Endodermal cell (in vitro differentiated cells): ENCODE results near the gene WRNIP1. TPM values are rescaled to one million over a fixed set of nuclear protein-coding genes. Genes with fewer than 3 reads are reported as not detected.
"Not testable (repeated sequence)": the region's sequence is repeated elsewhere in the genome, so short reads cannot be mapped to it uniquely, and the experiment has no call there.

Experiments
- DNase-seq: peaks from one replicate; pipeline ENCODE4 v3.0.0-alpha.2; 2017
- H3K27ac ChIP-seq: 2 replicates; pipeline ENCODE4 v1.5.1; 2013; ENCODE audit warnings: mild to moderate bottlenecking, low read depth, low read length, moderate library complexity
- H3K27me3 ChIP-seq: 2 replicates; pipeline ENCODE4 v1.6.1; 2013; ENCODE audit warnings: mild to moderate bottlenecking, low read length, moderate library complexity; ENCODE audit not compliant: insufficient read depth, control insufficient read depth, poor library complexity, severe bottlenecking
- H3K36me3 ChIP-seq: 2 replicates; pipeline ENCODE4 v1.7.0; 2013; ENCODE audit warnings: mild to moderate bottlenecking, low read length, moderate library complexity; ENCODE audit not compliant: control insufficient read depth, insufficient read depth
- H3K4me1 ChIP-seq: one replicate; pipeline ENCODE4 v1.7.0; 2013; ENCODE audit warnings: low read length; ENCODE audit not compliant: control insufficient read depth, insufficient read depth
- H3K4me3 ChIP-seq: 2 replicates; pipeline ENCODE4 v1.5.1; 2013; ENCODE audit warnings: mild to moderate bottlenecking, low read length, moderate library complexity
- H3K9ac ChIP-seq: 2 replicates; pipeline ENCODE4 v1.6.1; 2013; ENCODE audit warnings: mild to moderate bottlenecking, low read length, moderate library complexity; ENCODE audit not compliant: poor library complexity, severe bottlenecking; ENCODE audit errors: extremely low read depth
- H3K9me3 ChIP-seq: 2 replicates; pipeline ENCODE4 v1.6.1; 2013; ENCODE audit warnings: mild to moderate bottlenecking, low read length, moderate library complexity; ENCODE audit not compliant: control insufficient read depth
- H3K27ac Mint-ChIP-seq: 2 replicates; pipeline ENCODE4 v1.8.0; 2020; ENCODE audit warnings: mixed read lengths
- H3K27me3 Mint-ChIP-seq: 2 replicates; pipeline ENCODE4 v1.8.0; 2021; ENCODE audit warnings: mild to moderate bottlenecking, mixed read lengths; ENCODE audit not compliant: insufficient read depth
- H3K36me3 Mint-ChIP-seq: 2 replicates; pipeline ENCODE4 v1.8.0; 2020; ENCODE audit warnings: low read depth, mixed read lengths
- H3K4me1 Mint-ChIP-seq: 2 replicates; pipeline ENCODE4 v1.8.0; 2020; ENCODE audit warnings: mixed read lengths
- H3K4me3 Mint-ChIP-seq: 2 replicates; pipeline ENCODE4 v1.8.0; 2020; ENCODE audit warnings: mild to moderate bottlenecking, moderate library complexity, mixed read lengths
- H3K9me3 Mint-ChIP-seq: 2 replicates; pipeline ENCODE4 v1.8.0; 2020; ENCODE audit warnings: mild to moderate bottlenecking, mixed read lengths
- CTCF ChIP-seq: fragments of 200-600 bp; sonication (generic); conservative IDR thresholded peaks from 2 replicates; pipeline ENCODE4 v1.5.0; 2021; ENCODE audit warnings: antibody characterized with exemption, mild to moderate bottlenecking
- WGBS, 2 experiments: methylation state at CpG; one replicate each; pipeline versions ENCODE4 v1.1.5 to v1.1.7; 2013; ENCODE audit warnings: missing lambda C conversion rate in 2 of 2, mixed read lengths in 1 of 2; ENCODE audit not compliant: insufficient coverage in 1 of 2, insufficient read length in 1 of 2; 5-methylcytosine and 5-hydroxymethylcytosine counted together
- total RNA-seq, 2 donors: library from RNA; stranded (reverse); fragmentation: NEBNext Ultra II Directional in 1 of 2; extraction: Animal tissue kit (Norgen Biotek cat#: 25700) in 1 of 2; gene quantifications; 2 replicates in 1 of 2; 3 replicates in 1 of 2; pipeline ENCODE4 v1.2.1, GENCODE V29; 2021

The WRNIP1 gene
- total RNA-seq, 2 donors from 2014 or later: 30.8 to 33.2 TPM

- no peaks in the 10 kb centered on the region for H3K36me3 ChIP-seq
- no peaks in the 10 kb centered on the region for H3K9me3 ChIP-seq
- Mint-ChIP-seq H3K36me3 (no peaks in the 10 kb centered on the region), H3K27me3 (peaks cover 4% of the 10 kb centered on the region), H3K4me1 (no peaks in the 10 kb centered on the region), H3K4me3 (no peak overlapping the region), H3K27ac (no peak overlapping the region), H3K9me3 (no peaks in the 10 kb centered on the region)
- DNase-seq: no peak
- no peak for TF ChIP-seq CTCF
- no peak overlapping the region for H3K9ac ChIP-seq
- no peak overlapping the region for H3K27ac ChIP-seq
- 95 to 96% methylated on average over 3 of the region's 3 CpGs for WGBS, 2 experiments
- no peaks in the 10 kb centered on the region for H3K27me3 ChIP-seq
- H3K4me3 ChIP-seq: no peak overlapping the region
- H3K4me1 ChIP-seq: no peaks in the 10 kb centered on the region
Observed at GRCh38 chr6:2756687-2757224, 8.4 kb upstream of the WRNIP1 start.

- Histone ChIP-seq H3K27me3 (no peaks in the 10 kb centered on the region), H3K9me3 (no peaks in the 10 kb centered on the region), H3K4me3 (no peak overlapping the region), H3K9ac (no peak overlapping the region), H3K4me1 (no peaks in the 10 kb centered on the region), H3K27ac (no peak overlapping the region), H3K36me3 (no peaks in the 10 kb centered on the region)
- Mint-ChIP-seq H3K27ac (no peak overlapping the region), H3K4me3 (no peak overlapping the region), H3K4me1 (no peaks in the 10 kb centered on the region), H3K9me3 (no peaks in the 10 kb centered on the region), H3K27me3 (no peaks in the 10 kb centered on the region), H3K36me3 (no peaks in the 10 kb centered on the region)
- WGBS, 2 experiments: 84 to 86% methylated on average over 2 to 3 of the region's 3 CpGs
- no peak for TF ChIP-seq CTCF
- DNase-seq: no peak
Observed at GRCh38 chr6:2758980-2759379, 6.2 kb upstream of the WRNIP1 start.

GRCh38 chr6:2760882-2761842, 4.0 kb upstream of the WRNIP1 start:
- Histone ChIP-seq H3K27me3 (no peaks in the 10 kb centered on the region), H3K9ac (no peak overlapping the region), H3K27ac (no peak overlapping the region), H3K4me3 (no peak overlapping the region), H3K4me1 (no peaks in the 10 kb centered on the region), H3K36me3 (no peaks in the 10 kb centered on the region), H3K9me3 (no peaks in the 10 kb centered on the region)
- 88 to 100% methylated on average over 3 to 8 of the region's 8 CpGs for WGBS, 2 experiments
- Mint-ChIP-seq H3K27me3 (no peaks in the 10 kb centered on the region), H3K9me3 (no peaks in the 10 kb centered on the region), H3K36me3 (no peaks in the 10 kb centered on the region), H3K27ac (no peak overlapping the region), H3K4me3 (no peak overlapping the region), H3K4me1 (no peaks in the 10 kb centered on the region)
- no peak for DNase-seq
- peak; percentile 78 for TF ChIP-seq CTCF

GRCh38 chr6:2762868-2763267, 2.3 kb upstream of the WRNIP1 start:
- not testable (repeated sequence) for DNase-seq, H3K27ac ChIP-seq, H3K27ac Mint-ChIP-seq, H3K4me1 Mint-ChIP-seq, H3K36me3 ChIP-seq, H3K9me3 Mint-ChIP-seq, H3K9ac ChIP-seq, H3K4me1 ChIP-seq, H3K9me3 ChIP-seq, H3K27me3 Mint-ChIP-seq, H3K36me3 Mint-ChIP-seq, H3K4me3 Mint-ChIP-seq, H3K4me3 ChIP-seq, H3K27me3 ChIP-seq
- 92 to 93% methylated on average over 2 to 4 of the region's 4 CpGs for WGBS, 2 experiments
